ENCODE measurements around the gene ANO7. TPM values are rescaled to one million over a fixed set of nuclear protein-coding genes. Genes with fewer than 3 reads are reported as not detected.

ANO7 gene
- total RNA-seq, 2 experiments from 2014 or later = 0.14 to 0.25 TPM

- no peak overlapping the region for H3K4me3 Mint-ChIP-seq
- H3K27me3 Mint-ChIP-seq = no peaks in the 10 kb centered on the region
- H3K9me3 ChIP-seq (ENCODE audit: control insufficient read depth in 1 of 2, insufficient read depth in 1 of 2, low read length in 2 of 2) = no peaks in the 10 kb centered on the region
- H3K36me3 ChIP-seq (ENCODE audit: insufficient read depth, low read length) = peaks cover 87% of the 10 kb centered on the region
- no peaks in the 10 kb centered on the region for H3K9me3 Mint-ChIP-seq
- H3K27ac Mint-ChIP-seq = no peak overlapping the region
- intact Hi-C loops (cut with DNase I, micrococcal nuclease) = loop anchor here in 1 of 2 experiments (10.0 kb wide), 1 partner anchor 355 kb away; no protein-coding TSS in a partner anchor
- H3K36me3 Mint-ChIP-seq (ENCODE audit: low read depth) = peaks cover 95% of the 10 kb centered on the region
- H3K27me3 ChIP-seq (ENCODE audit: control insufficient read depth in 1 of 2, insufficient read depth in 2 of 2, low read length in 2 of 2) = no peaks in the 10 kb centered on the region
- H3K27ac ChIP-seq (ENCODE audit: low read depth in 1 of 2, low read length in 2 of 2) = no peak overlapping the region
- CTCF ChIA-PET = no interaction called here
- TF ChIP-seq CTCF (IDR thresholded peaks at IDR 0.05) = no peak
- H3K4me1 ChIP-seq (ENCODE audit: insufficient read depth, low read length) = no peaks in the 10 kb centered on the region
- POLR2A ChIA-PET = no interaction called here
- DNase-seq (no peak), ATAC-seq (ENCODE audit: poor library complexity) (no peak)
- no peak overlapping the region for H3K4me3 ChIP-seq (ENCODE audit: low read length)
- no peaks in the 10 kb centered on the region for H3K4me1 Mint-ChIP-seq (ENCODE audit: low read depth)
These were observed 61.2 kb downstream of the ANO7 start for GRCh38 chr2:241249654-241250053.

DNA sequence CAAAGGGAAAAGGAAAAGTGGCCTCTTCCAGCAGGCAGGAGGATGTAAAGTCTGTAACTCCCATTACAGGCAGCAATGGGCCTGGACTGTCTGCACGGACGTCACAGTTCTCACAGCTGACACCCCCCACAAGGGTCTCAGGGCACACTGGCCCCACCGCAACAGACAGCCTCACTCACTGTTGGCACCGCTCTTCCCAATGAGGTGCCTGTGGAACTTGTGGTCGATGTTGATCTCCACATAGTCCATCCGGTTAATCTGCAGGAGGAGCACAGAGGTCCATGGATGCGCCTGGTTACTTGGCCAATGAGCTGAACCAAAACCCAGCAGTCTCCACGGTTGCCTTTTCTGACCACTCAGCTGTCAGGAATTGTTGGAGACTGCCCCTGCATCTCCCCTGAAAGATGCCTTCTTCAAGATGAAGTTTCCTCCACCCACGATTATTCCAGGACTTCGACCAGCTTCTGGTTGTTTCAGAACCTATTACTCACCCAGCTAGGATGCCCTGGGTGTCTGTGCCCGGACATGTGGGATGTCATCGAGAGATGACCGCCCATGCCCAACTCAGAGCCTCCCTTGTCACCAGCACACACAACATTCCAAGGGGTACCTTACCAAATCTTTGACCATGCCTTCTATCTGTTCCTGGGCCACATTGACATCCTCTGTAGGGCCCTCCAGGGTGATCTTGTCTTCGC lies 64.5 kb downstream of the ANO7 start:
- ChIA-PET POLR2A (no interaction called here), CTCF (no interaction called here)
- no peaks in the 10 kb centered on the region for H3K9me3 Mint-ChIP-seq
- no peak for DNase-seq
- peaks cover 98% of the 10 kb centered on the region for H3K36me3 Mint-ChIP-seq (ENCODE audit: low read depth)
- H3K27ac Mint-ChIP-seq = no peak overlapping the region
- no peak for TF ChIP-seq CTCF (IDR thresholded peaks at IDR 0.05)
- intact Hi-C loops (cut with DNase I, micrococcal nuclease) = loop anchor here in 1 of 2 experiments (10.0 kb wide), 1 partner anchor 352 kb away; no protein-coding TSS in a partner anchor
- H3K9me3 ChIP-seq (ENCODE audit: control insufficient read depth in 1 of 2, insufficient read depth in 1 of 2, low read length in 2 of 2) = no peaks in the 10 kb centered on the region
- no peaks in the 10 kb centered on the region for H3K4me1 ChIP-seq (ENCODE audit: insufficient read depth, low read length)
- H3K4me1 Mint-ChIP-seq (ENCODE audit: low read depth) = no peaks in the 10 kb centered on the region
- H3K27me3 ChIP-seq (ENCODE audit: control insufficient read depth in 1 of 2, insufficient read depth in 2 of 2, low read length in 2 of 2) = no peaks in the 10 kb centered on the region
- no peak for ATAC-seq (ENCODE audit: poor library complexity)
- H3K36me3 ChIP-seq (ENCODE audit: insufficient read depth, low read length) = peaks cover 92% of the 10 kb centered on the region
- no peak overlapping the region for H3K27ac ChIP-seq (ENCODE audit: low read depth in 1 of 2, low read length in 2 of 2)
- H3K4me3 Mint-ChIP-seq = no peak overlapping the region
- no peaks in the 10 kb centered on the region for H3K27me3 Mint-ChIP-seq
- H3K4me3 ChIP-seq (ENCODE audit: low read length) = no peak overlapping the region

DNA sequence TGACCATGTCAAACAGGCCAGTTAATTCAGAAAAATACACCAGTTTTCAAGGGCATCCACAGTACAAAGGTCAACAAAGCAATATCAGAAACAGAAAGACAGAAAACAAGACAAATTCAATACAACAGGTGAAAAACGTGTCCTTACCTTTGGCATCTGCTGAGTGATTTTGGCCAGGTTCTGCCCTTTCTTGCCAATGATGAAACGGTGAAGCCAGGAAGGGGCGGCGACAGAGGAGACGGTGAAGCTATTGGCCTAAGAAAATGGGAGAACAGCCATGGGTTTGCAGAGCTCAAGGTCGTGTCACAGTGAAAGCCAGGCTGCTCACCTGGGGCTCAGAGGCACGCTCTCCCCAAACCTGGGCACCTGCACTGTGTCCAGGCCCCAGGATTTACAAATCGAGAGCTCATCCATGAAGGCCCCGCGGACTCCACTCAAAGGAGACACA lies 66.5 kb downstream of the ANO7 start:
- Mint-ChIP-seq H3K36me3 (ENCODE audit: low read depth) (peaks cover 93% of the 10 kb centered on the region), H3K4me1 (ENCODE audit: low read depth) (no peaks in the 10 kb centered on the region), H3K27me3 (no peaks in the 10 kb centered on the region), H3K9me3 (no peaks in the 10 kb centered on the region), H3K4me3 (no peak overlapping the region), H3K27ac (no peak overlapping the region)
- no peak for TF ChIP-seq CTCF (IDR thresholded peaks at IDR 0.05)
- intact Hi-C loops (cut with DNase I, micrococcal nuclease) = loop anchor here in 1 of 2 experiments (10.0 kb wide), 1 partner anchor 350 kb away; no protein-coding TSS in a partner anchor
- ATAC-seq (ENCODE audit: poor library complexity) (no peak), DNase-seq (no peak)
- ChIA-PET POLR2A (no interaction called here), CTCF (no interaction called here)
- no peaks in the 10 kb centered on the region for H3K4me1 ChIP-seq (ENCODE audit: insufficient read depth, low read length)
- H3K27ac ChIP-seq (ENCODE audit: low read depth in 1 of 2, low read length in 2 of 2) = no peak overlapping the region
- H3K36me3 ChIP-seq (ENCODE audit: insufficient read depth, low read length) = peaks cover 88% of the 10 kb centered on the region
- no peaks in the 10 kb centered on the region for H3K27me3 ChIP-seq (ENCODE audit: control insufficient read depth in 1 of 2, insufficient read depth in 2 of 2, low read length in 2 of 2)
- no peaks in the 10 kb centered on the region for H3K9me3 ChIP-seq (ENCODE audit: control insufficient read depth in 1 of 2, insufficient read depth in 1 of 2, low read length in 2 of 2)
- H3K4me3 ChIP-seq (ENCODE audit: low read length) = no peak overlapping the region

Data from CD4-positive, alpha-beta T cell (primary cell).